Measurements from ENCODE around the gene DPPA4. TPM values are rescaled to one million over a fixed set of nuclear protein-coding genes. Genes with fewer than 3 reads are reported as not detected.

Gene DPPA4
- total RNA-seq, 1 donor from 2014 or later = 86.2 TPM

- H3K9me3 Mint-ChIP-seq = no peaks in the 10 kb centered on the region
- H3K27ac Mint-ChIP-seq = no peak overlapping the region
- no peaks in the 10 kb centered on the region for H3K36me3 Mint-ChIP-seq
- no peak for TF ChIP-seq CTCF (IDR thresholded peaks at IDR 0.05; ENCODE audit: unreplicated experiment)
- H3K4me1 Mint-ChIP-seq = peaks cover 6% of the 10 kb centered on the region
- DNase-seq (ENCODE audit: low spot score in 2 of 2, unreplicated experiment in 2 of 2) = no peak
- no peaks in the 10 kb centered on the region for H3K27me3 Mint-ChIP-seq (ENCODE audit: low read depth)
- no peak overlapping the region for H3K4me3 Mint-ChIP-seq
These were observed 53.3 kb downstream of the DPPA4 start for GRCh38 chr3:109284071-109284470.

DNA sequence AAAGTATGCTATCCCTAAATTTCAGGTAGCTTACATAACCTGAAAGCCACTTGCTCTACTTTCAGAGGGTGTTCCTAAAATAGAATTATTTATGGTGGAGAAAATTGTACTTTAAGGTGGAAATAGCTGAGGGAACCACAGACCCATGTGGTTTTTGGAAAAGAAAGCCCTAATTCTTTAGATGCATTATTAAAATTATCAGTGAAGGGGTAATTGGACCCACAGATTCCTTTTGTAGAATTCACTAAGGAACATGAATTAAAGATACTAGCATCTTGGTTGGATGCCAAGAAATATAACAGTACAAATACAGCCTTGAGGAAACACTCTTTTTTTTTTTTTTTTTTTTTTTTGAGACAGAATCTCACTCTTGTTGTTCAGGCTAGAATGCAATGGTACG, 58.8 kb downstream of the DPPA4 start:
- H3K9me3 Mint-ChIP-seq = no peaks in the 10 kb centered on the region

DNA sequence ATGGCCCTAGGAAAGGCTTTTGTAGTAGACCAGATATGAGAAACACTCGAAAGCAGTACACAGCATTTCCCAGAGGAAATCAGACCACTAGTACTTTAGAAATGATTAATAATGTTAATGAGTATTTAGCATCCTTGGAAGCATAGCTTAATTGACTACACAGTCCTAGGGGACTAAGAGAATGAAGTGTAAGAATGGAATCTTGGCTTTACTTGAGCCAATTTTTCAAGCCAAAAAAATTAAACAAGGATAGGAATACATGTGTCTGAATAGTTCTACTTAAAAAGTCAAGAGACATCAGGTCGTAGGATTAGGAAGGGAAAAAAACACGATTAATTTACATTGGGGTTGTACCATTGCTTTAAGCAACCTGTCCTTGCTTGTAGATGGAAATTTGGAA, 59.2 kb downstream of the DPPA4 start:
- no peak for DNase-seq (ENCODE audit: low spot score in 2 of 2, unreplicated experiment in 2 of 2)

More for the DNA sequence above, 58.8 kb downstream of the DPPA4 start:
- Mint-ChIP-seq H3K27ac (no peak overlapping the region), H3K4me3 (no peak overlapping the region), H3K36me3 (no peaks in the 10 kb centered on the region), H3K27me3 (ENCODE audit: low read depth) (no peaks in the 10 kb centered on the region), H3K4me1 (peaks cover 20% of the 10 kb centered on the region)
- DNase-seq (ENCODE audit: low spot score in 2 of 2, unreplicated experiment in 2 of 2) = no peak
- TF ChIP-seq CTCF (IDR thresholded peaks at IDR 0.05; ENCODE audit: unreplicated experiment) = no peak

More for the DNA sequence above, 59.2 kb downstream of the DPPA4 start:
- Mint-ChIP-seq H3K4me3 (no peak overlapping the region), H3K36me3 (no peaks in the 10 kb centered on the region), H3K9me3 (no peaks in the 10 kb centered on the region), H3K27ac (no peak overlapping the region), H3K27me3 (ENCODE audit: low read depth) (no peaks in the 10 kb centered on the region), H3K4me1 (peaks cover 20% of the 10 kb centered on the region)
- TF ChIP-seq CTCF (IDR thresholded peaks at IDR 0.05; ENCODE audit: unreplicated experiment) = no peak

Other genes starting within 250 kb of the DPPA4 start
- 0.13 to 0.18 TPM in 2 of 3 replicates, not detected in the other for gene MORC1, start 219.4 kb downstream of the DPPA4 start, total RNA-seq
- gene C3orf85, start 200.8 kb downstream of the DPPA4 start, total RNA-seq = not detected in 3 replicates
- 1.2 to 1.4 TPM (median 1.2 TPM) in 3 replicates for gene DPPA2, start 21.0 kb downstream of the DPPA4 start, total RNA-seq

Data from mesothelial cell of epicardium (in vitro differentiated cells).